GM12878 (cell line): ENCODE data around the gene PDZRN3. TPM values are rescaled to one million over a fixed set of nuclear protein-coding genes. Genes with fewer than 3 reads are reported as not detected.

Experiments used
- ATAC-seq: fragments of 200-7000 bp; cut with Tn5 transposase; 3 replicates; pipeline ENCODE4 v1.9.1; 2020; ENCODE audit warnings: mild to moderate bottlenecking, moderate library complexity
- BruUV-seq: library from RNA; stranded (reverse); fragments of 400-500 nt; replicated peaks from 2 replicates; lab custom pipeline; 2021; lab: Mats Ljungman, UMichigan
- CTCF ChIA-PET: fragments of 300-600 bp; sonication (Branson Sonifier 250); formaldehyde crosslinking; extraction: SDS; loops from one replicate; lab custom pipeline; 2021; ENCODE audit warnings: inconsistent platforms; lab: Yijun Ruan, JAX
- POLR2A ChIA-PET: fragments of 350-600 bp; formaldehyde crosslinking; extraction: SDS; loops from one replicate; lab custom pipeline; 2021; ENCODE audit warnings: inconsistent platforms; lab: Charles Lee
- RAD21 ChIA-PET: fragments of 300-600 bp; sonication (Branson Sonifier 250); formaldehyde crosslinking; loops from one replicate; lab custom pipeline; 2023; ENCODE audit warnings: antibody characterized with exemption; ENCODE audit not compliant: unreplicated experiment; lab: Charles Lee
- SMC1A ChIA-PET: fragments of 300-600 bp; sonication (Branson Sonifier 250); formaldehyde crosslinking; loops from one replicate; lab custom pipeline; 2023; ENCODE audit not compliant: unreplicated experiment, uncharacterized antibody; lab: Charles Lee
- DNase-seq: peaks from one replicate; pipeline ENCODE4 v3.0.0-alpha.2; 2011; ENCODE audit warnings: low read depth, low spot score
- FAIRE-seq: peaks from 3 replicates; lab custom pipeline; 2011; peaks lifted over from hg19 to GRCh38; lab: Jason Lieb, UNC
- H2AFZ ChIP-seq: 2 replicates; pipeline ENCODE4 v1.6.0; 2011; ENCODE audit warnings: low read depth, low read length, control low read depth; ENCODE audit not compliant: control insufficient read depth
- H3K27ac ChIP-seq: 2 replicates; pipeline ENCODE4 v1.5.1; 2011; ENCODE audit warnings: control low read depth; ENCODE audit not compliant: control insufficient read depth, insufficient read depth
- H3K27me3 ChIP-seq, 2 experiments: replicated peaks in 1 of 2; 2 replicates each; pipeline versions ENCODE4 v1.6.0 to v1.6.1; 2011; ENCODE audit warnings: low read length in 1 of 2; ENCODE audit not compliant: control insufficient read depth in 2 of 2, insufficient read depth in 2 of 2
- H3K36me3 ChIP-seq, 2 experiments: 2 replicates each; pipeline ENCODE4 v1.5.1; 2011; ENCODE audit warnings: low read length in 1 of 2; ENCODE audit not compliant: control insufficient read depth in 2 of 2, insufficient read depth in 2 of 2
- H3K4me1 ChIP-seq: 2 replicates; pipeline ENCODE4 v1.6.1; 2011; ENCODE audit warnings: mild to moderate bottlenecking, low read length, moderate library complexity, mixed read lengths; ENCODE audit not compliant: control insufficient read depth, insufficient read depth
- H3K4me2 ChIP-seq: 2 replicates; pipeline ENCODE4 v1.6.0; 2011; ENCODE audit warnings: control low read depth; ENCODE audit not compliant: control insufficient read depth, insufficient read depth
- H3K4me3 ChIP-seq: fragments of 200-600 bp; sonication (generic); 2 replicates; pipeline ENCODE4 v1.5.1; 2016
- H3K79me2 ChIP-seq: 2 replicates; pipeline ENCODE4 v1.6.0; 2011; ENCODE audit warnings: low read length; ENCODE audit not compliant: control insufficient read depth, insufficient read depth
- H3K9ac ChIP-seq: 2 replicates; pipeline ENCODE4 v1.8.0; 2011; ENCODE audit warnings: low read length, control low read depth, mixed read lengths; ENCODE audit not compliant: control insufficient read depth, insufficient read depth
- H3K9me3 ChIP-seq: replicated peaks from 3 replicates; pipeline ENCODE4 v1.5.1; 2011; ENCODE audit warnings: mild to moderate bottlenecking, low read length; ENCODE audit not compliant: control insufficient read depth, insufficient read depth
- H4K20me1 ChIP-seq: 2 replicates; pipeline ENCODE4 v1.6.0; 2011; ENCODE audit not compliant: control insufficient read depth, insufficient read depth
- BACH1 ChIP-seq: fragments of 450-650 bp; IDR thresholded peaks from 2 replicates; pipeline ENCODE4 v1.6.1; 2017; ENCODE audit warnings: mild to moderate bottlenecking, borderline replicate concordance
- CREB1 ChIP-seq: IDR thresholded peaks from 2 replicates; pipeline ENCODE4 v1.6.1; 2012; ENCODE audit warnings: low read depth, mild to moderate bottlenecking, inconsistent platforms
- GATAD2B ChIP-seq: fragments of 450-650 bp; conservative IDR thresholded peaks from 2 replicates; pipeline ENCODE4 v1.6.1; 2017; ENCODE audit warnings: low read depth, mild to moderate bottlenecking, moderate library complexity
- IKZF2 ChIP-seq, 2 experiments: fragments of 450-650 bp; IDR thresholded peaks; 2 replicates each; pipeline ENCODE4 v1.6.1; 2017; ENCODE audit warnings: mild to moderate bottlenecking in 2 of 2, moderate library complexity in 2 of 2
- IRF4 ChIP-seq: IDR thresholded peaks from 2 replicates; pipeline ENCODE4 v1.6.1; 2011; ENCODE audit warnings: low read depth, low read length
- IRF5 ChIP-seq: fragments of 450-650 bp; IDR thresholded peaks from 2 replicates; pipeline ENCODE4 v1.6.1; 2017; ENCODE audit warnings: borderline replicate concordance
- MYB ChIP-seq: fragments of 150-350 bp; IDR thresholded peaks from 2 replicates; pipeline ENCODE4 v1.6.1; 2014; ENCODE audit warnings: mild to moderate bottlenecking, low read depth, low read length, borderline replicate concordance
- RAD21 ChIP-seq: IDR thresholded peaks from 2 replicates; pipeline ENCODE4 v1.6.1; 2011; ENCODE audit warnings: mild to moderate bottlenecking, low read depth, low read length, moderate library complexity; ENCODE audit not compliant: insufficient read depth
- WGBS: methylation state at CpG from one replicate; pipeline ENCODE4 v1.1.6; 2016; ENCODE audit warnings: low lambda C conversion rate; ENCODE audit not compliant: insufficient replicate concordance, insufficient coverage; ENCODE audit errors: missing lambda C conversion rate; 5-methylcytosine and 5-hydroxymethylcytosine counted together
- in situ Hi-C: fragments of 300-500 bp; cut with MboI; formaldehyde crosslinking; loops from 9 replicates; pipeline ENCODE4 v1.14.3; 2018; ENCODE audit warnings: mixed read lengths
- intact Hi-C: fragments of 100-400 bp; cut with micrococcal nuclease; formaldehyde crosslinking; loops from one replicate; pipeline ENCODE4 v1.14.2; 2022; ENCODE audit not compliant: unreplicated experiment
- polyA plus RNA-seq, 11 experiments: library from polyadenylated mRNA; depleted of rRNA in 4 of 11; unstranded in 6 of 11; stranded (reverse) in 5 of 11; fragments of >200 nt; fragmentation: Nextera tagmentation in 4 of 11; fragmentation: Illumina TruSeq in 1 of 11; extraction: Ambion mirVana in 4 of 11; extraction: Trizol in 1 of 11; gene quantifications; 1 replicate in 1 of 11; 2 replicates in 10 of 11; pipeline versions ENCODE4 v1.2.1 to v1.2.3, GENCODE V29; 2011 to 2016; ENCODE audit warnings: inconsistent platforms in 2 of 11, missing spikeins in 2 of 11, low read depth in 1 of 11
- total RNA-seq, 4 experiments: library from RNA; depleted of rRNA in 3 of 4; stranded (reverse); fragments of >200 nt in 3 of 4; fragmentation: Illumina TruSeq in 1 of 4; extraction: Trizol in 1 of 4; gene quantifications; 2 replicates each; pipeline versions ENCODE4 v1.2.1 to v1.2.3, GENCODE V29; 2013 to 2021
- TF ChIP-seq, protein P1 (sequence below): fragments of 450-650 bp; formaldehyde crosslinking; IDR thresholded peaks from 2 replicates; pipeline ENCODE4 v1.4.0; 2022; ENCODE audit warnings: mild to moderate bottlenecking, moderate library complexity
- TF ChIP-seq, protein P2 (sequence below): fragments of 150-350 bp; IDR thresholded peaks from 2 replicates; pipeline ENCODE4 v1.6.1; 2014; ENCODE audit warnings: mild to moderate bottlenecking, low read depth, low read length

The PDZRN3 gene
- total and polyA plus RNA-seq, 10 of the 15 experiments (the other 5 are each of a cell fraction or from before 2014, with no cell fraction given): 0.07 to 0.37 (median 0.12) TPM; not detected in 6

DNA sequence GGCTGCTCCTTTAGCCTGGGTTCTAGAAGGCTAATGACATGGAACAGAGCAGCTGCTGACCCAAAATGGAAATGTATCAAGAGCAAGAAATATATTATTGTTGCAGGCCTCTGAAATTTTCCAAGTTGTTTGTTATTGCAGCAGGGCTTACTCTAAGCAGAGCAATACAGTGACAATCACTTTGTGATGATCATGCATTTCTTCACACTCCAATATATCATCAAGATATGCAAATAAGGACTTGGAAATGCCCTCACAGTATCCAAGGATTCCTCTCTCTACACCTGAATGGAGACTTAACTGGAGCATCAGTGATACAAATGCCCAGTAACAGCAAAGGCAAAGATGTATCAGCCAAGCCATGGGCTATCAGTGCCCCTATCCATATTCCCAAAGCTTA lies 89.6 kb downstream of the PDZRN3 start:
- BruUV-seq: no TSS peak
- ATAC-seq (no peak), FAIRE-seq (no peak), DNase-seq (no peak)
- ChIA-PET SMC1A (no interaction called here), POLR2A (no interaction called here), CTCF (no interaction called here), RAD21 (no interaction called here)
- in situ Hi-C loops (no loop called here), intact Hi-C loops (no loop called here)
- Histone ChIP-seq H3K9me3 (no peaks in the 10 kb centered on the region), H3K9ac (no peak overlapping the region), H4K20me1 (no peaks in the 10 kb centered on the region), H3K27me3 (no peaks in the 10 kb centered on the region; a peak in 3 of 4 replicates), H3K79me2 (no peaks in the 10 kb centered on the region), H3K27ac (no peak overlapping the region), H3K4me3 (no peak overlapping the region), H3K4me2 (no peak overlapping the region), H3K36me3 (no peaks in the 10 kb centered on the region), H2AFZ (no peak overlapping the region), H3K4me1 (no peaks in the 10 kb centered on the region)
- TF ChIP-seq IRF4 (no peak), IKZF2 (IDR thresholded peaks at IDR 0.05) (no peak)
- TF ChIP-seq, protein P1, sequence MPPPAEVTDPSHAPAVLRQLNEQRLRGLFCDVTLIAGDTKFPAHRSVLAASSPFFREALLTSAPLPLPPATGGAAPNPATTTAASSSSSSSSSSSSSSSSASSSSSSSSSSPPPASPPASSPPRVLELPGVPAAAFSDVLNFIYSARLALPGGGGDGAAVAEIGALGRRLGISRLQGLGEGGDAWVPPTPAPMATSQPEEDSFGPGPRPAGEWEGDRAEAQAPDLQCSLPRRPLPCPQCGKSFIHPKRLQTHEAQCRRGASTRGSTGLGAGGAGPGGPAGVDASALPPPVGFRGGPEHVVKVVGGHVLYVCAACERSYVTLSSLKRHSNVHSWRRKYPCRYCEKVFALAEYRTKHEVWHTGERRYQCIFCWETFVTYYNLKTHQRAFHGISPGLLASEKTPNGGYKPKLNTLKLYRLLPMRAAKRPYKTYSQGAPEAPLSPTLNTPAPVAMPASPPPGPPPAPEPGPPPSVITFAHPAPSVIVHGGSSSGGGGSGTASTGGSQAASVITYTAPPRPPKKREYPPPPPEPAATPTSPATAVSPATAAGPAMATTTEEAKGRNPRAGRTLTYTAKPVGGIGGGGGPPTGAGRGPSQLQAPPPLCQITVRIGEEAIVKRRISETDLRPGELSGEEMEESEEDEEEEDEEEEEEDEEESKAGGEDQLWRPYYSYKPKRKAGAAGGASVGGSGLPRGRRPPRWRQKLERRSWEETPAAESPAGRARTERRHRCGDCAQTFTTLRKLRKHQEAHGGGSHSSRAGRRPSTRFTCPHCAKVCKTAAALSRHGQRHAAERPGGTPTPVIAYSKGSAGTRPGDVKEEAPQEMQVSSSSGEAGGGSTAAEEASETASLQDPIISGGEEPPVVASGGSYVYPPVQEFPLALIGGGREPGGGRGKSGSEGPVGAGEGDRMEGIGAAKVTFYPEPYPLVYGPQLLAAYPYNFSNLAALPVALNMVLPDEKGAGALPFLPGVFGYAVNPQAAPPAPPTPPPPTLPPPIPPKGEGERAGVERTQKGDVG (CRISPR knock-in tag): no peak

DNA sequence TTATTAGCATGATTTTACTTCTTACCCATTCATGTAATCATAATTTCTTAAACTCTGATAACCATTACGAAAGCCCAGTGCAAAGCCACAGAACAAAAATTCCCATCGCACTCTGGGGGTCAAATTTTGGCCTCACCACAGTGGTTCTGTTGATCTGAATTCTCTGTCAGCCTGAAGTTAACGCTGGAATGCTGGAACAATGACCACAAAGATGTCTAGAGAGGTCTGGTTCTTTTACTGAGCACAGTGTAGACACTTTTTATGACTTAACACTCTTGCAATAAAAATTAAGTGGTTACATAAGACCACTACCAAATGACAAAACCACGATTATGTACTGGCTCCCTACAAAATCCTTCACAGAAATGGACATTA lies 94.7 kb downstream of the PDZRN3 start:
- TF ChIP-seq CREB1: no peak
- TF ChIP-seq, protein P2, sequence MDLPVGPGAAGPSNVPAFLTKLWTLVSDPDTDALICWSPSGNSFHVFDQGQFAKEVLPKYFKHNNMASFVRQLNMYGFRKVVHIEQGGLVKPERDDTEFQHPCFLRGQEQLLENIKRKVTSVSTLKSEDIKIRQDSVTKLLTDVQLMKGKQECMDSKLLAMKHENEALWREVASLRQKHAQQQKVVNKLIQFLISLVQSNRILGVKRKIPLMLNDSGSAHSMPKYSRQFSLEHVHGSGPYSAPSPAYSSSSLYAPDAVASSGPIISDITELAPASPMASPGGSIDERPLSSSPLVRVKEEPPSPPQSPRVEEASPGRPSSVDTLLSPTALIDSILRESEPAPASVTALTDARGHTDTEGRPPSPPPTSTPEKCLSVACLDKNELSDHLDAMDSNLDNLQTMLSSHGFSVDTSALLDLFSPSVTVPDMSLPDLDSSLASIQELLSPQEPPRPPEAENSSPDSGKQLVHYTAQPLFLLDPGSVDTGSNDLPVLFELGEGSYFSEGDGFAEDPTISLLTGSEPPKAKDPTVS: no peak
- no peak for TF ChIP-seq GATAD2B
- no peak for TF ChIP-seq IRF5
- no peak for TF ChIP-seq BACH1
- no peak for TF ChIP-seq MYB
- no peak for TF ChIP-seq RAD21

More for the DNA sequence above, 94.7 kb downstream of the PDZRN3 start:
- no peaks in the 10 kb centered on the region for H3K79me2 ChIP-seq
- 8% methylated on average over 4 of the region's 4 CpGs for WGBS
- no peak overlapping the region for H3K9ac ChIP-seq
- no peaks in the 10 kb centered on the region for H4K20me1 ChIP-seq
- DNase-seq (no peak), FAIRE-seq (no peak), ATAC-seq (no peak)
- no TSS peak for BruUV-seq
- no peaks in the 10 kb centered on the region for H3K36me3 ChIP-seq
- H3K4me1 ChIP-seq: no peaks in the 10 kb centered on the region
- ChIA-PET RAD21 (no interaction called here), CTCF (no interaction called here), POLR2A (no interaction called here), SMC1A (no interaction called here)
- in situ Hi-C loops: no loop called here
- no peaks in the 10 kb centered on the region for H3K9me3 ChIP-seq
- H3K4me3 ChIP-seq: no peak overlapping the region
- intact Hi-C loops: no loop called here
- H3K27me3 ChIP-seq: peaks cover 0 to 8% of the 10 kb centered on the region in 2 experiments; a peak in 3 of 4 replicates
- no peak overlapping the region for H3K4me2 ChIP-seq
- H2AFZ ChIP-seq: no peak overlapping the region
- no peak overlapping the region for H3K27ac ChIP-seq
